ENCODE measurements around the gene HCK. TPM values are rescaled to one million over a fixed set of nuclear protein-coding genes. Genes with fewer than 3 reads are reported as not detected.

The HCK gene
- total and polyA plus RNA-seq, 2 donors (not counting 1 experiment from before 2014, with no cell fraction given): not detected

DNA sequence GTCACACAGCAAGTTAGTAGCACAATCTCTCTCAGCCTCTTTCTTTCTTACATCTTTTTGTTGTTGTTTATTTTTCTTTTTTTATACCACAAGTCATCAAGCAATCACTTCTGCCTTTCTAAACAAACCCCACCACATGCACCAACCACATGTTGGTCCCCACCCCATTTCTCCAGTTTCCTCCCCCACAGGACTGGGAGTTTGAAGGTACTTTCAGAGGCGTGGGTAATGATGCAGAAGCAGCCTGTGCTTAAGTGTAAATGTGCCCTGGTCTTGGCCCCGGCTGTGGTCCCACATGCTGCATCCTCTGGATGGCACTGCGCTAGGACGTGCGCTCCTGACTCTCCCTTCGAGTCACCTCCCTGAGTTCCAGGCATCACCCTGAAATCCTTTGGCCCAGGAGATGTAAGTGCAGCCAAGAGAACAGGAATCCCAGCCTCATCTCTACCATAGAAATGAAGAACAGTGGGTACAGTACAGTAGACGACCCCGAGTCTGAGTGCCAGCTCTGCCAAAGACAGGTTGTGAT lies 5.7 kb downstream of the HCK start:
- Histone ChIP-seq H3K4me2 (ENCODE audit: extremely low read depth, insufficient read depth, low read length) (no peak overlapping the region), H3K9ac (ENCODE audit: insufficient read depth, low read length) (no peak overlapping the region), H4K20me1 (ENCODE audit: control insufficient read depth, extremely low read depth, insufficient read depth, low read length) (no peaks in the 10 kb centered on the region), H3K4me3 (replicated peaks in 1 of 4; ENCODE audit: control extremely low read depth in 1 of 4, insufficient read depth in 1 of 4, low read depth in 3 of 4, low read length in 4 of 4) (no peak overlapping the region), H3K79me2 (ENCODE audit: control insufficient read depth, insufficient read depth, low read length) (no peaks in the 10 kb centered on the region), H2AFZ (ENCODE audit: low read length) (no peak overlapping the region), H3K27me3 (ENCODE audit: control insufficient read depth, insufficient read depth, low read length) (peaks cover 25% of the 10 kb centered on the region), H3K4me1 (ENCODE audit: control insufficient read depth, extremely low read depth, insufficient read depth, low read length) (no peaks in the 10 kb centered on the region), H3K9me3 (ENCODE audit: control insufficient read depth, insufficient read depth, low read depth, low read length) (no peaks in the 10 kb centered on the region), H3K36me3 (ENCODE audit: control insufficient read depth, insufficient read depth, low read length) (no peaks in the 10 kb centered on the region), H3K27ac (ENCODE audit: insufficient read depth, low read length) (no peak overlapping the region)
- DNase-seq (ENCODE audit: low read depth in 2 of 2): no peak
- no peak for TF ChIP-seq EZH2 (IDR thresholded peaks at IDR 0.05; ENCODE audit: low read length, missing control alignments)
- TF ChIP-seq, protein P1, sequence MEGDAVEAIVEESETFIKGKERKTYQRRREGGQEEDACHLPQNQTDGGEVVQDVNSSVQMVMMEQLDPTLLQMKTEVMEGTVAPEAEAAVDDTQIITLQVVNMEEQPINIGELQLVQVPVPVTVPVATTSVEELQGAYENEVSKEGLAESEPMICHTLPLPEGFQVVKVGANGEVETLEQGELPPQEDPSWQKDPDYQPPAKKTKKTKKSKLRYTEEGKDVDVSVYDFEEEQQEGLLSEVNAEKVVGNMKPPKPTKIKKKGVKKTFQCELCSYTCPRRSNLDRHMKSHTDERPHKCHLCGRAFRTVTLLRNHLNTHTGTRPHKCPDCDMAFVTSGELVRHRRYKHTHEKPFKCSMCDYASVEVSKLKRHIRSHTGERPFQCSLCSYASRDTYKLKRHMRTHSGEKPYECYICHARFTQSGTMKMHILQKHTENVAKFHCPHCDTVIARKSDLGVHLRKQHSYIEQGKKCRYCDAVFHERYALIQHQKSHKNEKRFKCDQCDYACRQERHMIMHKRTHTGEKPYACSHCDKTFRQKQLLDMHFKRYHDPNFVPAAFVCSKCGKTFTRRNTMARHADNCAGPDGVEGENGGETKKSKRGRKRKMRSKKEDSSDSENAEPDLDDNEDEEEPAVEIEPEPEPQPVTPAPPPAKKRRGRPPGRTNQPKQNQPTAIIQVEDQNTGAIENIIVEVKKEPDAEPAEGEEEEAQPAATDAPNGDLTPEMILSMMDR (conservative IDR thresholded peaks at IDR 0.05 in 1 of 2, IDR thresholded peaks at IDR 0.05 in 1 of 2; ENCODE audit: low read depth in 1 of 2, low read length in 2 of 2): no peak

DNA sequence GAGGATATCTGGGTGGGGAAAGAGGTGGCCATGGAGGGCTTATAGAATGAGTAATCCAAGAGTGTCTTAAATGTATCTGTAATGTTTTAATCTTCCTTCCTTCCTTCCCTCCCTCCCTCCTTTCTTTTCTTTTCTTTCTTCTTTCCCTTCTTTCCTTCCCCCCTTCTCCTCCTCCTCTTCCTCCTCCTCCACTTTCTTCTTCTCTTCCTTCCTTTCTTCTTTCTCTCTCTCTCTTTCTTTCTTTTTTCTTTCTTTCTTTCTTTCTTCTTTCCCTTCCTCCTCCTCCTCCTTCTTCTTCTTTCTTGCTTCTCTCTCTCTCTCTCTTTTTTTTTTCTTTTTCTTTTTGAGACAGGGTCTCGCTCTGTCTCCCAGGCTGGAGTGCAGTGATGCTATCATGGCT lies 7.1 kb downstream of the HCK start:
- DNase-seq (ENCODE audit: low read depth in 2 of 2): no peak
- H3K4me3 ChIP-seq (replicated peaks in 1 of 4; ENCODE audit: control extremely low read depth in 1 of 4, insufficient read depth in 1 of 4, low read depth in 3 of 4, low read length in 4 of 4): no peak overlapping the region
- TF ChIP-seq, protein P1 (conservative IDR thresholded peaks at IDR 0.05 in 1 of 2, IDR thresholded peaks at IDR 0.05 in 1 of 2; ENCODE audit: low read depth in 1 of 2, low read length in 2 of 2): no peak
- no peak for TF ChIP-seq EZH2 (IDR thresholded peaks at IDR 0.05; ENCODE audit: low read length, missing control alignments)
- peaks cover 14% of the 10 kb centered on the region for H3K27me3 ChIP-seq (ENCODE audit: control insufficient read depth, insufficient read depth, low read length)
- no peak overlapping the region for H3K27ac ChIP-seq (ENCODE audit: insufficient read depth, low read length)
- H3K4me1 ChIP-seq (ENCODE audit: control insufficient read depth, extremely low read depth, insufficient read depth, low read length): no peaks in the 10 kb centered on the region
- no peaks in the 10 kb centered on the region for H3K79me2 ChIP-seq (ENCODE audit: control insufficient read depth, insufficient read depth, low read length)
- H3K36me3 ChIP-seq (ENCODE audit: control insufficient read depth, insufficient read depth, low read length): no peaks in the 10 kb centered on the region
- no peak overlapping the region for H2AFZ ChIP-seq (ENCODE audit: low read length)
- no peak overlapping the region for H3K9ac ChIP-seq (ENCODE audit: insufficient read depth, low read length)
- no peaks in the 10 kb centered on the region for H3K9me3 ChIP-seq (ENCODE audit: control insufficient read depth, insufficient read depth, low read depth, low read length)
- H4K20me1 ChIP-seq (ENCODE audit: control insufficient read depth, extremely low read depth, insufficient read depth, low read length): no peaks in the 10 kb centered on the region
- H3K4me2 ChIP-seq (ENCODE audit: extremely low read depth, insufficient read depth, low read length): no peak overlapping the region

DNA sequence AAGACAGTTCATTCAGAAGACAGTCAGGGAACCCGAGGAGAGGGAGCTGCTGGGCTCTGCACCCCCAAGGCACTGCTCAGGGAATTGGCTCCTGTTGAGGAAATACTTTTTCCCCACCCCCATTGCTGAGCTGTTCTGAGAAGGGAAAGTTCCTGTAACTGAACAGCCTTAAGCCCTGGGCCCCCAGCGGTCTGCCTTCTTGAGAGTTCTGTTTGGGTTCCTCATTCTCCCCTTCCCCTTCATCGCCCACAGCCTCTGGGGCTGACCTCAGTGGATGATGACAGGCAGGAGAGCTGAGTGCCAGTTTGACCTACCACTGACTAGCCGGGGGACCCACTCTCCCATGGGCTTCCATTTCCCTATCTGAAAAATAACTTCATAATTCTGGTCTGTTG lies 10.7 kb downstream of the HCK start:
- no peaks in the 10 kb centered on the region for H3K9me3 ChIP-seq (ENCODE audit: control insufficient read depth, insufficient read depth, low read depth, low read length)
- H3K4me3 ChIP-seq (replicated peaks in 1 of 4; ENCODE audit: control extremely low read depth in 1 of 4, insufficient read depth in 1 of 4, low read depth in 3 of 4, low read length in 4 of 4): no peak overlapping the region
- H3K4me1 ChIP-seq (ENCODE audit: control insufficient read depth, extremely low read depth, insufficient read depth, low read length): peaks cover 2% of the 10 kb centered on the region
- H3K9ac ChIP-seq (ENCODE audit: insufficient read depth, low read length): no peak overlapping the region
- H3K27me3 ChIP-seq (ENCODE audit: control insufficient read depth, insufficient read depth, low read length): peaks cover 11% of the 10 kb centered on the region
- DNase-seq (ENCODE audit: low read depth in 2 of 2): no peak
- H3K79me2 ChIP-seq (ENCODE audit: control insufficient read depth, insufficient read depth, low read length): no peaks in the 10 kb centered on the region
- no peak overlapping the region for H2AFZ ChIP-seq (ENCODE audit: low read length)
- TF ChIP-seq, protein P1 (conservative IDR thresholded peaks at IDR 0.05 in 1 of 2, IDR thresholded peaks at IDR 0.05 in 1 of 2; ENCODE audit: low read depth in 1 of 2, low read length in 2 of 2): no peak
- TF ChIP-seq EZH2 (IDR thresholded peaks at IDR 0.05; ENCODE audit: low read length, missing control alignments): no peak
- no peak overlapping the region for H3K4me2 ChIP-seq (ENCODE audit: extremely low read depth, insufficient read depth, low read length)
- no peaks in the 10 kb centered on the region for H3K36me3 ChIP-seq (ENCODE audit: control insufficient read depth, insufficient read depth, low read length)
- no peak overlapping the region for H3K27ac ChIP-seq (ENCODE audit: insufficient read depth, low read length)
- no peaks in the 10 kb centered on the region for H4K20me1 ChIP-seq (ENCODE audit: control insufficient read depth, extremely low read depth, insufficient read depth, low read length)
